ENCODE results near the gene NBPF1.
"Not testable (repeated sequence)": the region's sequence is repeated elsewhere in the genome, so short reads cannot be mapped to it uniquely, and the experiment has no call there.

DNA sequence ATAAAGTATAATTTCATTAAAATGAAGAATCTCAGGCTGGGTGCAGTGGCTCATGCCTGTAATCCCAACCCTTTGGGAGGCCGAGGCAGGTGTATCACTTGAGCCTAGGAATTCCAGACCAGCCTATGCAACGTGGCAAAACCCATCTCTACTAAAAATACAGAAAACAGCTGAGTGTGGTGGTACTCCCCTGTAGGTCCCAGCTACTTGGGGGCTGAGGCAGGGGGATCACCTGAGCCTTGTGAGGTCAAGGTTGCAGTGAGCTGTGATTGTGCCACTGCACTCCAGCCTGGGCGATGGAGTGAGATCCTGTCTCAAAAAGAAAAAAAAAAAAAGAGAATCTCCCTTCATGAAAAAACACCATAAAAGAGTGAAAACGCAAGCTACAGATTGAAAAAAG is 2.2 kb downstream of the NBPF1 start:
- TF ChIP-seq, protein P1, sequence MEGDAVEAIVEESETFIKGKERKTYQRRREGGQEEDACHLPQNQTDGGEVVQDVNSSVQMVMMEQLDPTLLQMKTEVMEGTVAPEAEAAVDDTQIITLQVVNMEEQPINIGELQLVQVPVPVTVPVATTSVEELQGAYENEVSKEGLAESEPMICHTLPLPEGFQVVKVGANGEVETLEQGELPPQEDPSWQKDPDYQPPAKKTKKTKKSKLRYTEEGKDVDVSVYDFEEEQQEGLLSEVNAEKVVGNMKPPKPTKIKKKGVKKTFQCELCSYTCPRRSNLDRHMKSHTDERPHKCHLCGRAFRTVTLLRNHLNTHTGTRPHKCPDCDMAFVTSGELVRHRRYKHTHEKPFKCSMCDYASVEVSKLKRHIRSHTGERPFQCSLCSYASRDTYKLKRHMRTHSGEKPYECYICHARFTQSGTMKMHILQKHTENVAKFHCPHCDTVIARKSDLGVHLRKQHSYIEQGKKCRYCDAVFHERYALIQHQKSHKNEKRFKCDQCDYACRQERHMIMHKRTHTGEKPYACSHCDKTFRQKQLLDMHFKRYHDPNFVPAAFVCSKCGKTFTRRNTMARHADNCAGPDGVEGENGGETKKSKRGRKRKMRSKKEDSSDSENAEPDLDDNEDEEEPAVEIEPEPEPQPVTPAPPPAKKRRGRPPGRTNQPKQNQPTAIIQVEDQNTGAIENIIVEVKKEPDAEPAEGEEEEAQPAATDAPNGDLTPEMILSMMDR (IDR thresholded peaks at IDR 0.05; ENCODE audit: low read length) = not testable (repeated sequence)
- not testable (repeated sequence) for TF ChIP-seq EZH2 (IDR thresholded peaks at IDR 0.05; ENCODE audit: borderline replicate concordance, low read length)

All from OCI-LY1 (cell line).